Measurements from ENCODE around the gene EIF4E2.
"Not testable (repeated sequence)": the region's sequence is repeated elsewhere in the genome, so short reads cannot be mapped to it uniquely, and the experiment has no call there.

EIF4E2 gene

GRCh38 chr2:232569541-232569940 is 19.1 kb downstream of the EIF4E2 start:
- no peak for DNase-seq (ENCODE audit: low spot score)

GRCh38 chr2:232570481-232570880 is 20.0 kb downstream of the EIF4E2 start:
- DNase-seq (ENCODE audit: low spot score): not testable (repeated sequence)

- no peak for DNase-seq (ENCODE audit: low spot score)
These were observed 20.6 kb downstream of the EIF4E2 start for GRCh38 chr2:232571026-232571474.

GRCh38 chr2:232573042-232573441 is 22.6 kb downstream of the EIF4E2 start:
- DNase-seq (ENCODE audit: low spot score): no peak

GRCh38 chr2:232573771-232574435 is 23.4 kb downstream of the EIF4E2 start:
- no peak for DNase-seq (ENCODE audit: low spot score)

GRCh38 chr2:232574674-232575403 is 24.4 kb downstream of the EIF4E2 start:
- DNase-seq (ENCODE audit: low spot score): no peak

- no peak for DNase-seq (ENCODE audit: low spot score)
These were observed 24.9 kb downstream of the EIF4E2 start for GRCh38 chr2:232575404-232575746.

- no peak for DNase-seq (ENCODE audit: low spot score)
These were observed 26.5 kb downstream of the EIF4E2 start for GRCh38 chr2:232576995-232577394.

- DNase-seq (ENCODE audit: low spot score): no peak
These were observed 27.4 kb downstream of the EIF4E2 start for GRCh38 chr2:232577841-232578240.

GRCh38 chr2:232578626-232579025 is 28.1 kb downstream of the EIF4E2 start:
- DNase-seq (ENCODE audit: low spot score): no peak

- no peak for DNase-seq (ENCODE audit: low spot score)
These were observed 30.1 kb downstream of the EIF4E2 start for GRCh38 chr2:232580648-232580981.

GRCh38 chr2:232581725-232582124 is 31.2 kb downstream of the EIF4E2 start:
- DNase-seq (ENCODE audit: low spot score): no peak

GRCh38 chr2:232584238-232584637 is 33.7 kb downstream of the EIF4E2 start:
- DNase-seq (ENCODE audit: low spot score): no peak

GRCh38 chr2:232586943-232587505 is 36.5 kb downstream of the EIF4E2 start:
- no peak for DNase-seq (ENCODE audit: low spot score)

- no peak for DNase-seq (ENCODE audit: low spot score)
These were observed 37.0 kb downstream of the EIF4E2 start for GRCh38 chr2:232587512-232587911.

GRCh38 chr2:232588031-232588430 is 37.5 kb downstream of the EIF4E2 start:
- DNase-seq (ENCODE audit: low spot score): no peak

GRCh38 chr2:232588680-232589585 is 38.4 kb downstream of the EIF4E2 start:
- peak; percentile 78 for DNase-seq (ENCODE audit: low spot score)

GRCh38 chr2:232592772-232593395 is 42.4 kb downstream of the EIF4E2 start:
- DNase-seq (ENCODE audit: low spot score): peak; percentile 84

GRCh38 chr2:232593982-232594381 is 43.5 kb downstream of the EIF4E2 start:
- no peak for DNase-seq (ENCODE audit: low spot score)

- no peak for DNase-seq (ENCODE audit: low spot score)
These were observed 47.0 kb downstream of the EIF4E2 start for GRCh38 chr2:232597362-232598079.

GRCh38 chr2:232598293-232598692 is 47.8 kb downstream of the EIF4E2 start:
- DNase-seq (ENCODE audit: low spot score): no peak
